Activated naive CD8-positive, alpha-beta T cell treated with anti-CD3 and anti-CD28 coated beads, Interleukin-2, amount 50 U/mL, for 24 hours (primary cell): Measurements from ENCODE around the gene TFCP2.

Experiments
- ATAC-seq: fragments of 150-1000 bp; cut with Tn5 transposase; one replicate; pipeline ENCODE4 v1.10.0; 2021
- DNase-seq: peaks from one replicate; pipeline ENCODE4 v3.0.0; 2021
- H3K27ac Mint-ChIP-seq: one replicate; pipeline ENCODE4 v1.8.0; 2021; ENCODE audit warnings: mild to moderate bottlenecking, mixed read lengths
- H3K27me3 Mint-ChIP-seq: one replicate; pipeline ENCODE4 v1.8.0; 2021; ENCODE audit warnings: mixed read lengths
- H3K36me3 Mint-ChIP-seq: one replicate; pipeline ENCODE4 v1.8.0; 2021; ENCODE audit warnings: low read depth, mixed read lengths
- H3K4me1 Mint-ChIP-seq: one replicate; pipeline ENCODE4 v1.8.0; 2021; ENCODE audit warnings: mixed read lengths
- H3K4me3 Mint-ChIP-seq: one replicate; pipeline ENCODE4 v1.8.0; 2021; ENCODE audit warnings: mild to moderate bottlenecking, moderate library complexity, mixed read lengths
- H3K9me3 Mint-ChIP-seq: one replicate; pipeline ENCODE4 v1.8.0; 2021; ENCODE audit warnings: mixed read lengths

Gene TFCP2

DNA sequence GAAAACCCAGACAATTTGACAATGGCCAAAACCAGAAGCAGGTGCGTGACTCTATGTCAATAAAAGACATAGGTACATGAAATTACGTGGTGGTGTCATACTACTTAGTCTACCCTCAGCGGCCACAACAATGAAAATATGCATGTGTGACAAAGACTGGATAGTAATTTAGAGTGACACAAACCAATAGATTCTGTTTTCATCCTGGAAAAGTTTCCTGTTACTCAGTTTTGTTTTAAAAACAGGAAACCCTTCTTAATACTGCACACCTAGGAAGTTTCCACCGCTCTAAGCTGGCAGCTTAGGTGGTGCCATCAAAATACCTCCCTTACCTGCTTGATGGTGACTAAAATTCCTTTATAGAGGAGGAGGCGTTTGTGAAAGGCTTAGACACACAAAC is 29.8 kb upstream of the TFCP2 start:
- H3K27ac Mint-ChIP-seq = peak overlapping the region; percentile 7
- no peak for DNase-seq
- no peak for ATAC-seq
- H3K36me3 Mint-ChIP-seq = no peaks in the 10 kb centered on the region
- H3K9me3 Mint-ChIP-seq = no peaks in the 10 kb centered on the region
- H3K4me3 Mint-ChIP-seq = no peak overlapping the region
- H3K4me1 Mint-ChIP-seq = peaks cover 3% of the 10 kb centered on the region
- H3K27me3 Mint-ChIP-seq = no peaks in the 10 kb centered on the region

DNA sequence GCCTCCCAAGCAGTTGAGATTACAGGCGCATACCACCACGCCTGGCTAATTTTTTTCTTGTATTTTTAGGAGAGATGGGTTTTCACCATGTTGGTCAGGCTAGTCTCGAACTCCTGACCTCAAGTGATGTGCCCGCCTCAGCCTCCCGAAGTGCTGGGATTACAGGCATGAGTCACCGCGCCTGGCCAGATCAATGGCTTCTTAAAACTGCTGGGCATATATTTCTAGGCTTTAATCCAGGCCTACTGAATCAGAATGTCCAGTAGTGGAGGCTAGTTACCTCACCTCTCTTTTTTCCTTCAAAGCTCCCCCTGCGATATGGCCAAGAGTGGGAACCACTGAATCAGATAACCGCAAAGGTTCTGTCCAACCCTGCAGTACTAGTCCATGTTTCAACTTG is 27.9 kb upstream of the TFCP2 start:
- Mint-ChIP-seq H3K27ac (no peak overlapping the region), H3K9me3 (no peaks in the 10 kb centered on the region), H3K4me3 (no peak overlapping the region), H3K4me1 (peaks cover 3% of the 10 kb centered on the region), H3K27me3 (no peaks in the 10 kb centered on the region), H3K36me3 (no peaks in the 10 kb centered on the region)
- DNase-seq (no peak), ATAC-seq (no peak)

DNA sequence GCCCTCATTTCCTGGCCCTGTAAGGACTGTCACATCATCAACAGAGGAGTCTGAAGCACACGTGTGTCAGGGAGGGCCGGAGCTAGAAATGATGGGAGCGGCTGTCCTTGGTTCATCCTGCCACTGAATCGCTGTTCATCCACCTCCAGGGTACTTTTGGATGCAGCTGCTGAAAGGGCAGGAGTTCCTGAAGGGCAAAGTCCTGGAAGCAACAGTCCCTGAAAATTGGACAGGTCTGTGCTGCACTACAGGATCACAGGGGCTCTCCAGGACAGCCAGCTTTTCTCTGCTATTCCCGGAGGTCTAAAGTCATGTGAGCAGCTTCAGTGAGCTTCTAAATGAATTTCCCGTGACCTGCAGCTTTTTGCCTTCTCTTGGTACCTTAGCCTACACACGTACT is 27.2 kb upstream of the TFCP2 start:
- H3K9me3 Mint-ChIP-seq = no peaks in the 10 kb centered on the region
- no peak overlapping the region for H3K4me3 Mint-ChIP-seq
- H3K36me3 Mint-ChIP-seq = no peaks in the 10 kb centered on the region
- DNase-seq = no peak
- H3K27ac Mint-ChIP-seq = no peak overlapping the region
- ATAC-seq = no peak
- H3K4me1 Mint-ChIP-seq = peaks cover 3% of the 10 kb centered on the region
- H3K27me3 Mint-ChIP-seq = no peaks in the 10 kb centered on the region

DNA sequence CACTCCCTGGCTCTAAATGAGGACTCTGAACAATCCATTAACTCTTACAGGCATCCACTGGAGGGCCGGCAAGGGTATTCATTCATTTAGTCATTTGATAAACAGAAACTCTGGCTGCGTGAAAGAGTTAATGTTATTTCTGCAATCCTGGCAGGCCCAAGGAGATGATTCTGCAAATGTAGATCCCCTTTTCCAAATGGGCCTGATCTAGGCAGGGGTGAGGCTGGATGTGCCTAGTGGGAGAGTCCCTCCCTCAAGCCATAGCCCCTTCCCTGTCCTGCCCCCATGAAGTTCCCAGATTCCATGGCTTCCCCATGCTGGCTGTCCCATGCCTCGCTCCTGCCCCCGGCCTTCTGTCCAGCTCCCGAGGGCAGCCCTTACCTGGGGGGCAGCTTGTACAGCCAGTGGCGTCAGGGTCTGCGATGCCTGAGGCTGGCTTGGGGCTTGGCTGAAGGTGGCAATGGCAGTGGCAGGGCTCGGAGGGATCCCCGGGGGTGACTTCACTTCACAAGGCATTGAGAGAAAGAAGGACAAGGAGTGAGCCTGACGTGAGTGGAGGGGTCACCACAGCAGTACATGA is 26.5 kb upstream of the TFCP2 start:
- Mint-ChIP-seq H3K27me3 (no peaks in the 10 kb centered on the region), H3K4me1 (peaks cover 3% of the 10 kb centered on the region), H3K4me3 (no peak overlapping the region), H3K9me3 (no peaks in the 10 kb centered on the region), H3K36me3 (no peaks in the 10 kb centered on the region), H3K27ac (no peak overlapping the region)
- ATAC-seq (no peak), DNase-seq (no peak)

DNA sequence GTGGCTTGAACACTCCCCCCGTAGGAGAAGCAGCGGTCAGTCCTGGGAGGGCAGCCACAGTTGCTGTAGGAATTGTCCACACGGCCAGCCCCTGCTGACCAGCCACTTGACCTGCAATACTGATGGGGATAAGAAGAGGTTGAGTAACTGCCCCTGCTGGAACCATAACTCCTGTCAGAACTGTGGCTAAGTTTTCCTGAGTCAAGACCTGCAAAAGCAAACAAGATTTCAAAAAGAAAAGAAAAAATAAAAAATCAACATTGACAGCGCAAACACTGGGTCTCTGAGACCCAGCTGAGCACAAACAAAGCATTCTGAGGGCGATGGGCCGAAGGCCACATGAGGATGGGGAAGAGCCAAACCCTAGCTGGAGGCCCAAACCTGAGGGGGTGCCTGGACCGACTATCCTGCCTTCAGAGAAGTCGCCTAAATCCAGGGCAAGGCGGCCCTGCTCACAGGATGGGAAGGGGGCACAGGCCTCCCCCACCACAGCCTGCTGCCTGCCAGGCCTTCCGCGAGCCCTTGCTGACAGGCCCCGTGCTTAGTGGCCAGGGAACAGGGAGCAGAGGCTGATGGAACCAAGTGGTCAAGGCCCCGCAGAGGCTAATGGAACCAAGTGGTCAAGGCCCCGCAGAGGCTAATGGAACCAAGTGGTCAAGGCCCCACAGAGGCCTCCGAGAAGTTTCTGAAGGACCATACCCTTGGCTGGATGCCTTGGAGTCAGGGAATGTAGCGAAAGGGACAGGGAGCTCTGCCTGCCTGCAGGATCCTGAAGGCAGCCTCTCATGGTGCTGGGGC is 25.8 kb upstream of the TFCP2 start:
- no peaks in the 10 kb centered on the region for H3K27me3 Mint-ChIP-seq
- H3K4me3 Mint-ChIP-seq = no peak overlapping the region
- H3K36me3 Mint-ChIP-seq = no peaks in the 10 kb centered on the region
- ATAC-seq = no peak
- no peak for DNase-seq
- H3K9me3 Mint-ChIP-seq = no peaks in the 10 kb centered on the region
- H3K27ac Mint-ChIP-seq = no peak overlapping the region
- H3K4me1 Mint-ChIP-seq = peaks cover 3% of the 10 kb centered on the region

DNA sequence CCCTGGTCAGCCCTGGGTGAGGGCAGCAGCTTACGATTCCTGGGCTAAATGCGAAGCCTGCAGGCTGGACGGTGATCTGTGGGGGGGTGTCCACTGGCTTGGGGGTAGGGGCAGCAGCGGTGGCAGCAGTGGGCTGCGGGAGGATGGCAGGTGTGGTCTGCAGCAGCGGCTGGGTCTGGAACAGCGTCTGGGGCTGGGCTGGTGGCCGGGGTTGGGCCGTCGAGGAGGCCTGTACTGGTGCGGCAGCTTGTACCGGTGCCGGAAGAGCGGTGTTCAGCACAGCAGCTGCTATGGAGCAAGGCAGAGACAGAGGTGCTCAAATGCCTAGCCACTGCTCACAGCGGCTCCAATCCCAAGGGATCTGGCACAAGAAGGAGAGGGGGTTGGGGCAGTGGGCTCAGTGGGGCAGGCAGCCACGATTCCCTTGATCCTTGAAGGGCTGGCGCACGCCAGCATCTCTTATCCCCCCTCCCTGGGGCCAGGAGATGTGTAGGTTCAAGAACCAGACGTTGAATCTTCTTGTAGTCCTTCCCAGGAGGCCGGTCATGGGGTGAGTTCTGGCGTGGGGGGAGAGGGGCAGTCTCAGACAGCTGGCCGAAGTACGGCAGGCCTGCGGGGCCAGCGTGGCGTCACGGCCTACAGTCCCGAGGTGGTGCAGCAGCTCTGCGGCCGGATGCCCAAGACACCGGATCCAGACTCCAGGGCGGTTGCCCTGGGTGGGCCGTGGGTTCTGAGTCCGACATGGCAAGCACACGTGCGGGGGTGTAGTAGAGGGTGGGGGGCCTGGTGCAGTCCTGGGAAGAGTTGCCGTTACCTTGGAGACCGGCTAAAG is 25.0 kb upstream of the TFCP2 start:
- no peak overlapping the region for H3K4me3 Mint-ChIP-seq
- no peak for ATAC-seq
- no peaks in the 10 kb centered on the region for H3K36me3 Mint-ChIP-seq
- peaks cover under 1% of the 10 kb centered on the region for H3K4me1 Mint-ChIP-seq
- H3K27ac Mint-ChIP-seq = no peak overlapping the region
- H3K27me3 Mint-ChIP-seq = no peaks in the 10 kb centered on the region
- H3K9me3 Mint-ChIP-seq = no peaks in the 10 kb centered on the region
- no peak for DNase-seq

DNA sequence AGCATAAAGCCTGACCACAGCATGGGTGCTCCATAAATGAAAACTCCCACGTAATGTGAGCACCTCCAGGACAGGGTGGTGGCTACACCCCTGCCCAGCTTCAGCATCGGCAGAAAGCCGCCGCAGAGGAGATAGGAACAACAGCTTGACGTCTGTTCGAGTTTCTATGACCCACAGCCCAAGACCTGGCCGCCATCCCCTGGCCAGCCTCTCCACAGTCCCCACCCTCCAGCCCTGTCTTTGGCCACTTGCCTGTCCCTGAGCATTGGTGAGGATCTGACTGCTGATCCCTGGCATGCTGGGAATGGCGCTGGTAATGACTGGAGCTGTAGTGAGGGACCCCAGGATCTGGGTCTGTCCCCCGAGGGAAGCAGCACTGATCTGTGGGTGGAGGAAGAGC is 23.6 kb upstream of the TFCP2 start:
- Mint-ChIP-seq H3K36me3 (no peaks in the 10 kb centered on the region), H3K27ac (no peak overlapping the region), H3K4me1 (no peaks in the 10 kb centered on the region), H3K4me3 (no peak overlapping the region), H3K9me3 (no peaks in the 10 kb centered on the region), H3K27me3 (no peaks in the 10 kb centered on the region)
- ATAC-seq = no peak
- DNase-seq = no peak

DNA sequence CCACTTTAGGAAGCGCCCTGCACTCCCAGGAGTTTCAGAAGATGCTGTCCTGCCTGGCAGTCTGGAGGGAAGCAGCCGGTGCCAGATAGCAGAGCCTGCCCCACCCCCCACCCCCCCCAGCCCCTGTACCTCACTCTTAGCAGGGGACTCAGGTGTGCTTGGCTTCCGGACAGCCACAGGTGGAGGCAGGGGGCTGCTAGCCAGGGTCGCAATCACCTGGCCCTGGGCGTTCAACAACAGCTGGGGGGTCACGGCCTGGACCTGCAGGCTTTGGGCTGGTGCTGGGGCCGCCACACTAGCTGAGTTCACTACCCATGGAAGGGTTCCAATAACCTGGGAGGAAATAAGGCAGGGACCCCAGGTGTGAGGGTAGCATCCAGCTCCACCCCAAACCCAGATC is 22.9 kb upstream of the TFCP2 start:
- DNase-seq (no peak), ATAC-seq (no peak)
- Mint-ChIP-seq H3K9me3 (no peaks in the 10 kb centered on the region), H3K27me3 (no peaks in the 10 kb centered on the region), H3K4me3 (no peak overlapping the region), H3K27ac (no peak overlapping the region), H3K36me3 (no peaks in the 10 kb centered on the region), H3K4me1 (no peaks in the 10 kb centered on the region)

DNA sequence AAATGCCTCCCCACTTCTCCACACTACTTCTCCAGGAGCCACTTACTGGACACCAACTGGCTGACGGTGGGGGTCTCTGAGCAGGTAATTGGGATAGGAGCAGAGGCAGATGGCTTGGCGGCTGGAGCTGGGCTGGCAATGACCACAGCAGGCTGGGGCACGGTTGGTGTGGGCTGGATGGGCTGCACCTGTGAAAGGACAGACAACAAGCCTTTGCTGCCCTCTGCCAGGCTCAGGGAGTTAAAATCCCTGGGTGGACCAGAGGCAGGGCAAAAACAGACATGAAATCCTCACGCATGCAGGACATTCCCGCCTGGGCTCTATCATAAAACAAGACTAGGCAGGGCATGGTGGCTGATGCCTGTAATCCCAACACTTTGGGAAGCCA is 19.3 kb upstream of the TFCP2 start:
- no peak overlapping the region for H3K27ac Mint-ChIP-seq
- H3K9me3 Mint-ChIP-seq = no peaks in the 10 kb centered on the region
- H3K27me3 Mint-ChIP-seq = no peaks in the 10 kb centered on the region

DNA sequence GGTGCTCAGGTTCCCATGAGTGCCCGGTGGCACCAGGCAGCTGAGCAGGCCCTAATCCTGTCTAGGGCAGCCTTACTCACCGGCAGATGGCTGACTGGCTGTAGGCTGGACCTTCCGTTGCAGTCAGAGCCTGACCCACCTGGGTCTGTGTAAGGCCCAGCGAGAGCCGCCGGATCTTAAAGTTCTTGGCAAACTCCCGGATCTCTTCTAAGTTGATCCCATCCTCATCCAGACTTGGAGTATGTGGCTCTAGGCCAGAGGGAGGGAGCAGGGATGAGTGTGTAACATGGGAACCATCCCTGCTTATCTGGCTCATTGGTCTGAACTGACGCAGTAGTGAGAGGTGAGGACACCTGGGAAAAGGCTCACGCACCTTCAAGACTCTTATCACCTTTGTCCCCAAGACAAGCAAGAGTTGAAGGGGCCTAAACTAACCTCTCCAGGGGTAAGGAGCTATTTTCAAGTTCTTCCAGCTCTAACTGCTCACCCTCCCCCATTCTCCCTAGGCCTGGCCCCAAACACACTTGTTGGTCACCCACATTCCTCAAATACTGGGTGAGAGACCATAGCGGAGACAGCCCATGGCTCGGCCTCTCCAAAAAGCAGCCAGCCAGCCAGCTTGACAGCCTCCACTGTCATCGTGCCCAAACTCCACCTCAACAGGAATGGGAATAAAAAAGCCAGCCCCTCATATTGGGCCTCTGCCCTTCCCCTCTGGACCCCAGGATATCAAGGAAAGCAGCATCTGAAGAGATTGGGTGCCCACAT is 18.8 kb upstream of the TFCP2 start:
- H3K9me3 Mint-ChIP-seq = no peaks in the 10 kb centered on the region
- H3K27ac Mint-ChIP-seq = no peak overlapping the region
- no peaks in the 10 kb centered on the region for H3K27me3 Mint-ChIP-seq
- no peak overlapping the region for H3K4me3 Mint-ChIP-seq
- DNase-seq (no peak), ATAC-seq (no peak)
- no peaks in the 10 kb centered on the region for H3K4me1 Mint-ChIP-seq
- H3K36me3 Mint-ChIP-seq = no peaks in the 10 kb centered on the region

More for the DNA sequence above, 19.3 kb upstream of the TFCP2 start:
- DNase-seq (no peak), ATAC-seq (no peak)
- Mint-ChIP-seq H3K4me1 (no peaks in the 10 kb centered on the region), H3K36me3 (no peaks in the 10 kb centered on the region), H3K4me3 (no peak overlapping the region)

DNA sequence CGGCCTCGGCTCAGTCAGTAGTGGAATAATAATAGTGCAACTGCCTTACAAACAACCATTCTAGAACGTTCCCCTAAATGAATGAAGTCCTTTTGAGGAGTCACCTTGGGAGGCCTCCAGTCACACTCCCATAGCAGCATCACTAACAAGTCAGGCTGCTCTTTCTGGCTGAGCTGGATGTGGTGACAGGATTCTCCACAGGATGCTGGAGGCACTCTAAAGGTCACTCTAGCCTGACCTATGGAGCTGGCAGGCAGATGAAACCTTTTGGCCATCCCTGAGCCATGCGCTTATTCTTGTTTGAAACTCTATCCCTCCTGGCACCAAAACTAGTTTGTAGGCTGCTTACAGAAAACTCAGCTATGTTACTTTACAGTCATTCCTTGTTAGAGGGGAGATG is 17.9 kb upstream of the TFCP2 start:
- Mint-ChIP-seq H3K4me1 (peaks cover 2% of the 10 kb centered on the region), H3K36me3 (no peaks in the 10 kb centered on the region), H3K27ac (no peak overlapping the region), H3K27me3 (no peaks in the 10 kb centered on the region), H3K9me3 (no peaks in the 10 kb centered on the region), H3K4me3 (no peak overlapping the region)
- no peak for ATAC-seq
- no peak for DNase-seq

DNA sequence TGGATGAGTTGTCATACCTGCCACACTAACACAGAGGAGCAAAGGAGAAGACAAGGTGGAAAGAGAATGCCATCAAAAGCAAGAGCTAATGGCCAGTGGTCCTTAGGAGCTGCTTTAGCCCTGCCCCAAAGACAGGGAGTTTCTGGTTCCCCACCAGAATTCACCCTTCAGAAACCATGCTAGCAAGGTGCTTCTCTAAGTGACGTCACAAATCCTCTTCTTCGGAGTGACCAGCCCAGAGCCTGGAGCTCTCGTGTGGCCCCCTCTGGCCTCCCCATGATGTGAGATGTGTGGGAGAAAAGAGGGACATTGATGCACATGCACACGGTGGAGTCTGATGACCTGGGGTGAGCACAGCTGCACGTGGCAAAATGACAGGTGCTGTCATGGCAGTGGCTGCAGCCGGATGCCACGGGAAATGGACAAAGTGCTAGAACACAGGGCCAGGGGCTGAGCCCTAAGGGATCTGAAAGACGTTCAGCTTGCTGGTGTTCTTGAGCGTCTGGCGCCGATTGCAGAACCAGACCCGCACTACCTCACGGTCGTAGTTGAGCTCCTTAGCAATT is 16.9 kb upstream of the TFCP2 start:
- DNase-seq = no peak
- no peaks in the 10 kb centered on the region for H3K36me3 Mint-ChIP-seq
- H3K27ac Mint-ChIP-seq = no peak overlapping the region
- no peak overlapping the region for H3K4me3 Mint-ChIP-seq
- H3K9me3 Mint-ChIP-seq = no peaks in the 10 kb centered on the region
- H3K4me1 Mint-ChIP-seq = peaks cover 2% of the 10 kb centered on the region
- H3K27me3 Mint-ChIP-seq = no peaks in the 10 kb centered on the region
- ATAC-seq = no peak

DNA sequence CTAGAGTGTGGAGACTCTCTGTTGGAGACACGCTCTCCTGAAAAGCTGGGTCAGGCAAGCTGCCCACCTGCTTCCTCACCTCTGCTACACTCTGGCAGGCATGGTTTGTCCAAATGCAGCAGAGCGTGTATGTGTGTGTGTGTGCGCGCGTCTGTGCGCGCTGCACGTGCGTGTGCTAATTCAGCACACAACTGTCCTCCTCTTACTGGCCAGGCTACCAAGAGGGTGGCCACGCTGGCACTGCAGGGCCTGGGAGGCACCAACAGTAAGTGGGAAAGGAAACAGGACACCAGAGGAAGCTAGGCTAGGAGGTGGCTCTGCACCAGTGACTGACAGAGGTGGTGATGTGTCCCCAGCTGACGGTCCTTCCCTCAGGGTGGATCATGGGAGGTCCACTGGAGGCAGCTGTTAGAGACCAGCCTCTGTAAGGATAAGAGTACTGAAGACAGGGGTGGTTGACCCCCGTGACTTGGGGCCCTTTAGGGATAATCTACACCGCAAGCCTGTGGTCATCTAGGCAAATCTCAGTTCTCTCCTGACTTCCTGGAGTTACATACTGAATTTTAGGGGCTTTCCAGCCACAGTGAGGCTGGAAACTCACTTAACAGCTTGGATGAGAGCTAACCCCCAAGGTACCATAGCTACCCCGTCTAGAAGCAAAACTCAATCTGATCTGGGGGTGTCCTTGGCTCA is 15.6 kb upstream of the TFCP2 start:
- no peak overlapping the region for H3K27ac Mint-ChIP-seq
- no peak overlapping the region for H3K4me3 Mint-ChIP-seq
- no peaks in the 10 kb centered on the region for H3K9me3 Mint-ChIP-seq
- H3K27me3 Mint-ChIP-seq = no peaks in the 10 kb centered on the region
- ATAC-seq (no peak), DNase-seq (no peak)
- no peaks in the 10 kb centered on the region for H3K36me3 Mint-ChIP-seq
- H3K4me1 Mint-ChIP-seq = peaks cover 2% of the 10 kb centered on the region
